Smooth muscle cell (in vitro differentiated cells): ENCODE data around the gene CAMK2N1. TPM values are rescaled to one million over a fixed set of nuclear protein-coding genes. Genes with fewer than 3 reads are reported as not detected.

Source experiments
- DNase-seq: peaks from one replicate; lab custom pipeline; 2025; ENCODE audit not compliant: unreplicated experiment; lab: John Stamatoyannopoulos, UW
- H2AFZ ChIP-seq: fragments of 200-600 bp; sonication (generic); 2 replicates; pipeline ENCODE4 v1.6.0; 2016; ENCODE audit warnings: antibody characterized with exemption, low read depth, mild to moderate bottlenecking
- H3F3A ChIP-seq: fragments of 200-600 bp; sonication (generic); 2 replicates; pipeline ENCODE4 v1.6.0; 2017; ENCODE audit warnings: antibody characterized with exemption, low read depth
- H3K27ac ChIP-seq: fragments of 200-600 bp; sonication (generic); 2 replicates; pipeline ENCODE4 v1.5.1; 2016; ENCODE audit warnings: low read depth, mild to moderate bottlenecking
- H3K27me3 ChIP-seq: fragments of 200-600 bp; sonication (generic); 2 replicates; pipeline ENCODE4 v1.6.1; 2016; ENCODE audit warnings: low read depth, mild to moderate bottlenecking
- H3K36me3 ChIP-seq: fragments of 200-600 bp; sonication (generic); 2 replicates; pipeline ENCODE4 v1.5.1; 2016; ENCODE audit warnings: low read depth
- H3K4me1 ChIP-seq: fragments of 200-600 bp; sonication (generic); 2 replicates; pipeline ENCODE4 v1.5.1; 2016; ENCODE audit warnings: low read depth
- H3K4me2 ChIP-seq: fragments of 200-600 bp; sonication (generic); 2 replicates; pipeline ENCODE4 v1.6.0; 2016; ENCODE audit warnings: mild to moderate bottlenecking
- H3K4me3 ChIP-seq: fragments of 200-600 bp; sonication (generic); 2 replicates; pipeline ENCODE4 v1.5.1; 2016; ENCODE audit warnings: mild to moderate bottlenecking
- H3K79me2 ChIP-seq: fragments of 200-600 bp; sonication (generic); 2 replicates; pipeline ENCODE4 v1.6.0; 2016; ENCODE audit warnings: low read depth, mild to moderate bottlenecking
- H3K9ac ChIP-seq: fragments of 200-600 bp; sonication (generic); 2 replicates; pipeline ENCODE4 v1.6.0; 2016; ENCODE audit warnings: low read depth
- H3K9me3 ChIP-seq: fragments of 200-600 bp; sonication (generic); replicated peaks from 2 replicates; pipeline ENCODE4 v1.5.1; 2016; ENCODE audit warnings: low read depth
- H4K20me1 ChIP-seq: fragments of 200-600 bp; sonication (generic); 2 replicates; pipeline ENCODE4 v1.6.0; 2016; ENCODE audit warnings: low read depth
- CTCF ChIP-seq: fragments of 200-600 bp; sonication (generic); IDR thresholded peaks from 2 replicates; pipeline ENCODE4 v1.5.1; 2017; ENCODE audit warnings: borderline replicate concordance, mild to moderate bottlenecking, antibody characterized with exemption; ENCODE audit not compliant: insufficient read depth, poor library complexity, severe bottlenecking
- WGBS: methylation state at CpG from one replicate; pipeline ENCODE4 v1.1.7; 2016; ENCODE audit warnings: low lambda C conversion rate; 5-methylcytosine and 5-hydroxymethylcytosine counted together
- polyA plus RNA-seq: library from polyadenylated mRNA; unstranded; fragments of >200 nt; fragmentation: Nextera tagmentation; extraction: Ambion mirVana; gene quantifications from 2 replicates; pipeline ENCODE4 v1.2.1, GENCODE V29; 2016
- total RNA-seq: library from RNA; depleted of rRNA; stranded (reverse); fragments of >200 nt; gene quantifications from 2 replicates; pipeline ENCODE4 v1.2.3, GENCODE V29; 2014

CAMK2N1 gene
- total and polyA plus RNA-seq, 2 experiments from 2014 or later: 11.0 to 13.2 TPM

GRCh38 chr1:20476265-20477038 is 9.6 kb downstream of the CAMK2N1 start:
- Histone ChIP-seq H3K4me3 (peak overlapping the region; percentile 1), H2AFZ (no peak overlapping the region), H3K36me3 (no peaks in the 10 kb centered on the region), H3K79me2 (no peaks in the 10 kb centered on the region), H3K27ac (no peak overlapping the region), H4K20me1 (no peaks in the 10 kb centered on the region), H3K27me3 (no peaks in the 10 kb centered on the region), H3K9me3 (no peaks in the 10 kb centered on the region), H3K4me1 (peaks cover 15% of the 10 kb centered on the region), H3K4me2 (peak overlapping the region; percentile 43), H3F3A (peaks cover 6% of the 10 kb centered on the region), H3K9ac (no peak overlapping the region)
- WGBS: 14% methylated on average over 33 of the region's 33 CpGs
- no peak for DNase-seq
- no peak for TF ChIP-seq CTCF

GRCh38 chr1:20474996-20475395 is 11.0 kb downstream of the CAMK2N1 start:
- Histone ChIP-seq H3K4me2 (no peak overlapping the region), H3K9me3 (no peaks in the 10 kb centered on the region), H3K79me2 (no peaks in the 10 kb centered on the region), H3K27ac (no peak overlapping the region), H4K20me1 (no peaks in the 10 kb centered on the region), H2AFZ (no peak overlapping the region), H3K9ac (no peak overlapping the region), H3K4me1 (peaks cover 10% of the 10 kb centered on the region), H3K4me3 (no peak overlapping the region), H3F3A (peaks cover 6% of the 10 kb centered on the region), H3K36me3 (no peaks in the 10 kb centered on the region), H3K27me3 (no peaks in the 10 kb centered on the region)
- no peak for DNase-seq
- TF ChIP-seq CTCF: no peak
- WGBS: 71% methylated on average over 7 of the region's 7 CpGs

GRCh38 chr1:20474333-20474975 is 11.6 kb downstream of the CAMK2N1 start:
- no peaks in the 10 kb centered on the region for H3K79me2 ChIP-seq
- 78% methylated on average over 2 of the region's 2 CpGs for WGBS
- DNase-seq: no peak
- peaks cover 10% of the 10 kb centered on the region for H3K4me1 ChIP-seq
- no peaks in the 10 kb centered on the region for H4K20me1 ChIP-seq
- H3K36me3 ChIP-seq: no peaks in the 10 kb centered on the region
- H3K4me2 ChIP-seq: no peak overlapping the region
- peaks cover 6% of the 10 kb centered on the region for H3F3A ChIP-seq
- no peak for TF ChIP-seq CTCF
- no peak overlapping the region for H3K27ac ChIP-seq
- peaks cover 3% of the 10 kb centered on the region for H3K27me3 ChIP-seq
- H3K4me3 ChIP-seq: no peak overlapping the region
- no peaks in the 10 kb centered on the region for H3K9me3 ChIP-seq
- H3K9ac ChIP-seq: no peak overlapping the region
- H2AFZ ChIP-seq: no peak overlapping the region

- Histone ChIP-seq H3K4me3 (no peak overlapping the region), H3K4me1 (peaks cover 10% of the 10 kb centered on the region), H3K36me3 (no peaks in the 10 kb centered on the region), H3K9me3 (no peaks in the 10 kb centered on the region), H3K27me3 (peaks cover 8% of the 10 kb centered on the region), H4K20me1 (no peaks in the 10 kb centered on the region), H3K4me2 (no peak overlapping the region), H2AFZ (no peak overlapping the region), H3K9ac (no peak overlapping the region), H3K27ac (no peak overlapping the region), H3F3A (peaks cover 6% of the 10 kb centered on the region), H3K79me2 (no peaks in the 10 kb centered on the region)
- TF ChIP-seq CTCF: no peak
- no peak for DNase-seq
- WGBS: 91% methylated on average over 4 of the region's 4 CpGs
Observed at GRCh38 chr1:20473894-20474293, 12.1 kb downstream of the CAMK2N1 start.
